C4-2B (cell line): ENCODE measurements around the gene SPRED2.

Experiments
- CTCF ChIP-seq: fragments of 450-650 bp; conservative IDR thresholded peaks from 2 replicates; pipeline ENCODE4 v1.5.1; 2017; ENCODE audit warnings: mild to moderate bottlenecking
- ZFX ChIP-seq: fragments of 450-650 bp; IDR thresholded peaks from 2 replicates; pipeline ENCODE4 v1.6.1; 2017

- no peak for TF ChIP-seq CTCF
- TF ChIP-seq ZFX: no peak
These were observed 53.2 kb downstream of the SPRED2 start for GRCh38 chr2:65379223-65379622.
